Measurements from ENCODE around the gene PPP1R7.

Gene PPP1R7

DNA sequence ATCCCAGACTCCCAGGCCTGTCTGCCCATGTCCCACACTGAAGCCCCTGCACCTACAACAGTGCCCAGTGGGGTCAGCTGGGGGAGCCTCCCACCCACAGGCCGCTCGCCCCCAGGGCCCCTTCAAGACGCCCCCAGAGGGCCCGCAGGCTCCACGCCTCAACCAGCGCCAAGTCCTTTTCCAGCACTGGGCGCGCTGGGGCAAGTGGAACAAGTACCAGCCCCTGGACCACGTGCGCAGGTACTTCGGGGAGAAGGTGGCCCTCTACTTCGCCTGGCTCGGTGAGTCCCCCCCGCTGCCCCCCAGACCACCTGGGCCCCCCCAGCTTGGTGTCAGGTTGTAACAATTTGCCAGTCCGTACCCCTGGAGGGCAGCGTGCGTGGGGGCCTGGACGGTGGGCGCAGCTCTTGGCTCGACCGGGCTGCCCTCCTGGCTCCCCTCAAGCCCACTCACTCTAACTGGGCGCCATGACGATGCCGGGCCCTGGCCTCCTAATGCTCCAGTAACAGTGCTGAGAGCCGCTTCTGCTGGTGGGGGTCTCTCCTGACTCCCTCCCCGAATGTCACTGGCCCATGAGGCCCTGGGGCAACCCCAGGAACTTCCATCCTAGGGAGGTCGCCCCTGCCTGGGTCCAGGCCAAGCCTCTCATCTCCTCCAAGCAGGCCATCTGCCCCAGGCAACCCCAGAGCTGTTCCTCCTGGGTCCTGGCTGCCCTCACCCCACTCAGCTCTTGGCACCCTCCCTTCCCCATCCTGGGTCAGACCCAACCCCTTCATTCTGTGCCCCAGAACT, 53.1 kb downstream of the PPP1R7 start:
- TF ChIP-seq POLR2A (IDR thresholded peaks at IDR 0.05; ENCODE audit: low read depth, low read length): no peak
- DNase-seq (ENCODE audit: insufficient read length, low spot score): no peak
- no peak for FAIRE-seq

DNA sequence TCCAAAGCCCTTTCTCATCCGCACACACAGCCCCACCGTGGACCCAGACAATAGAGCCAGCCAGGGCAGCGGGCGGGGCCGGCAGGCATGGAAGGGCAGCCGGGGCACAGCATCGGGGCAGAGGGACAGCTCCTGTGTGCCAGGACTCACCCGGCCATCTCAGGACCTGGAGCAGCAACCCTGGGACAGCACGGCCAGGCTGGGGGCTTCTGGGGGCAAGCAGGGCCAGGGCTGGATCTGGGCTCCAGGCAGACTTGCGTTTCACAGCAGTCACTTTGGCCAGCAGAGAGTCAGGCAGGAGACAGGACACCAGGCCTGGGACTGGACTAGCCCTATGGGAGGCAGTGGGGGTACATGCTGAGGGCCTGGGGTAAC, 53.7 kb downstream of the PPP1R7 start:
- TF ChIP-seq POLR2A (IDR thresholded peaks at IDR 0.05; ENCODE audit: low read depth, low read length): no peak
- FAIRE-seq (no peak), DNase-seq (ENCODE audit: insufficient read length, low spot score) (no peak)

DNA sequence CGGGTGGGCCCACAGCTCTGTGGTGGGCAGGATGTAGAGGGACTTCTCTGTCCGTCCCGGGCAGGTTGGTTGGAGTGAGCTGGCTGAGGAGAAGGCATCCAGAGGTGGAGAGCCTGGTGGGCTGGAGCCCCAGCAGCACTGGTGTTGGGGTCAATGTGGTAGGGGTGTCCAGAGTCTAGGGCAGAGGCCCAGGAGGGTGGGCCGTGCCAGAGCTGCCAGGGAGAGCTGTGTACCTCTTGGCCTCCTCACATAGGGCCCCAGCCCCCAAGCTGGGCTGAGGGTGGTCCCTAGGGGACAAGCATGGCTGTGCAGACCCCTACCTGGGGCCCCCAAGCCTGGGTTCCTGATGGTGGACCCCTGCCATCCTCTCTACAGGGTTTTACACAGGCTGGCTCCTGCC, 54.2 kb downstream of the PPP1R7 start:
- TF ChIP-seq POLR2A (IDR thresholded peaks at IDR 0.05; ENCODE audit: low read depth, low read length): no peak
- FAIRE-seq (no peak), DNase-seq (ENCODE audit: insufficient read length, low spot score) (no peak)

GRCh38 chr2:241205086-241205485, 54.8 kb downstream of the PPP1R7 start:
- no peak for DNase-seq (ENCODE audit: insufficient read length, low spot score)
- no peak for TF ChIP-seq POLR2A (IDR thresholded peaks at IDR 0.05; ENCODE audit: low read depth, low read length)
- FAIRE-seq: no peak

- FAIRE-seq: no peak
- no peak for TF ChIP-seq POLR2A (IDR thresholded peaks at IDR 0.05; ENCODE audit: low read depth, low read length)
- DNase-seq (ENCODE audit: insufficient read length, low spot score): no peak
These were observed 56.9 kb downstream of the PPP1R7 start for GRCh38 chr2:241207151-241207550.

DNA sequence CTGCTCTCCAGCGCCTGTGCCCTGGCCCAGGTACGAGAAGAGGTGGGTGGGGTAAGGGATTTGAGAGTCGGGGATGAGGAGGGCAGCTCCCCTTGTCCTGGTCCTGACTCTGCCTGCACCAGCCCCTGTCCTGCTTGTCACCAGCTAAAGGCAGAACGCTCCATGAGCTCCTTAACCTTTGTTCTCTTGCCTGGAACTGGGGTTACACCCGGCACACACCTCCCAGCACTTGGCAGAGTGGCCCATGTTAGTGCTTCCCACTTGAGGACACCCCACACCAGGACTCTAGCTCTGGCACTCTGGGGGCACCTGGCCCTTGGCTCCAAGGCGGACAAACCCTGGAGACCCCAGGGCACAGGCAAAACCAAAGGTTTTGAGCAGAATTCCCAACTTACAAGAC, 57.4 kb downstream of the PPP1R7 start:
- TF ChIP-seq POLR2A (IDR thresholded peaks at IDR 0.05; ENCODE audit: low read depth, low read length): no peak
- FAIRE-seq (no peak), DNase-seq (ENCODE audit: insufficient read length, low spot score) (no peak)

DNA sequence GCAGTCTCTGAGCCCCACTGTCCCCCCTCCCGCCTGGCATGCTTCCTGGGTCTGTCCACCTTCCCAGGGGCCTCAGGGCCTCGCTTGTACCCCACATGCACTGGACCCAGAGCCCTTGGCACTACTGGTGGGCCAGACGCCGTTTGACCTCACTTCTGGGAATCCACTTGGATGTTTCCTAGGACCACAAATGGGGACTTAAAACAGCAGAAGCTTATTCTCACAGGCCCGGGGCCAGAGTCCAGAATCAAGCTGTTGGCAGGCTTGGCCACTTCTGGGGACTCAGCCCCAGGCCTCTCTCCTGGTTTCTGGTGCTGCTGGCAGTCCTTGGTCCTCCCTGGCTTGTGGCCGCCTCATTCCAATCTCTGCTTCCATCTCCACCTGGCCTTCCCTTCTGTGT, 57.8 kb downstream of the PPP1R7 start:
- no peak for TF ChIP-seq POLR2A (IDR thresholded peaks at IDR 0.05; ENCODE audit: low read depth, low read length)
- FAIRE-seq: no peak
- no peak for DNase-seq (ENCODE audit: insufficient read length, low spot score)

GRCh38 chr2:241209271-241209670, 59.0 kb downstream of the PPP1R7 start:
- DNase-seq (ENCODE audit: insufficient read length, low spot score) (no peak), FAIRE-seq (no peak)
- no peak for TF ChIP-seq POLR2A (IDR thresholded peaks at IDR 0.05; ENCODE audit: low read depth, low read length)

DNA sequence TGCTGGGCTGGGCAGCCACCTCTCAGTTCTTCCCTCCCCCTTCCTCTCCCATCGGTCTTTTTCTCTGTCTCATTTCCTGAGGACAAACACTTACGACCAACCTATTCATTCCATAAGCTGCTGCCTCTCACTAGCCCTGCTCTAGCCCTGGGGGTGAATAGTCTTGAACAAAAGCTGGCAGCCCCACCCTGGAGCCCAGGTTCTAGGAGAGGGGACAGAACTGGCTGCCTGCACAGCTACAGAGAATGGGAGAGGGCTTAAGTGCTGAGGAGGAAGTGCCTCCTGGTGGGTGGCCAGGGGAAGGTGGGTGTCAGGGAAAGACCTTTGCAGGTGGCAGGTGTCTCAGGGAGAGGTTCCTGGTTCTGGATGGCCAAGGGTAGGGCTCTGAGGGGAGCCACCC, 61.0 kb downstream of the PPP1R7 start:
- FAIRE-seq (no peak), DNase-seq (ENCODE audit: insufficient read length, low spot score) (no peak)
- TF ChIP-seq POLR2A (IDR thresholded peaks at IDR 0.05; ENCODE audit: low read depth, low read length): no peak

GRCh38 chr2:241213041-241213440, 62.8 kb downstream of the PPP1R7 start:
- DNase-seq (ENCODE audit: insufficient read length, low spot score) (no peak), FAIRE-seq (no peak)
- TF ChIP-seq POLR2A (IDR thresholded peaks at IDR 0.05; ENCODE audit: low read depth, low read length): no peak

- DNase-seq (ENCODE audit: insufficient read length, low spot score): no peak
- no peak for TF ChIP-seq POLR2A (IDR thresholded peaks at IDR 0.05; ENCODE audit: low read depth, low read length)
- no peak for FAIRE-seq
These were observed 63.3 kb downstream of the PPP1R7 start for GRCh38 chr2:241213567-241213966.

DNA sequence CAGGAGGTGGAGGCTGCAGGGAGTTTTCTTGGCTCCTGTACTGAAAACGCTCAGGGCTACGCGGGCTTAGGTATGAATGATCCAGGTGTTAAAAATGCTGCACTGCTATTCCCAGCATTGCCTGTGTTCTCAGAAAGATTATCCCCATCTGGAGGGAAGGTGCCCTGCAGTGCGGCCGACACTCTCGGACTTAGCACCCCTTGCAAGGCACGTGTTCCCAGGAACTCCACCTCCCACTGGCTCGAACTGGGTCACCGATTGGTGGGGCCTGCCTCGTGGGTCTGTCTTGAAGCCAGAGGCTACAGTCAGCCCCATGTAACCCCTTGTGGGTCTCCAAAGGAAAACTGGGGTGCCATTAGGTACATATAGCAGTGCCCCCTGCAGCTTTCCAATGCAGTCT, 63.9 kb downstream of the PPP1R7 start:
- no peak for TF ChIP-seq POLR2A (IDR thresholded peaks at IDR 0.05; ENCODE audit: low read depth, low read length)
- FAIRE-seq: no peak

GRCh38 chr2:241214766-241215165, 64.5 kb downstream of the PPP1R7 start:
- FAIRE-seq (no peak), DNase-seq (ENCODE audit: insufficient read length, low spot score) (no peak)
- TF ChIP-seq POLR2A (IDR thresholded peaks at IDR 0.05; ENCODE audit: low read depth, low read length): no peak

More for the DNA sequence above, 63.9 kb downstream of the PPP1R7 start:
- no peak for DNase-seq (ENCODE audit: insufficient read length, low spot score)

- FAIRE-seq (no peak), DNase-seq (ENCODE audit: insufficient read length, low spot score) (no peak)
- no peak for TF ChIP-seq POLR2A (IDR thresholded peaks at IDR 0.05; ENCODE audit: low read depth, low read length)
These were observed 65.2 kb downstream of the PPP1R7 start for GRCh38 chr2:241215421-241215820.

- TF ChIP-seq POLR2A (IDR thresholded peaks at IDR 0.05; ENCODE audit: low read depth, low read length): no peak
- DNase-seq (ENCODE audit: insufficient read length, low spot score) (no peak), FAIRE-seq (no peak)
These were observed 66.0 kb downstream of the PPP1R7 start for GRCh38 chr2:241216211-241216761.
